HEK293 (cell line): ENCODE results near the gene EEF2K.

Source experiments
- CTCF ChIP-seq: fragments of 450-650 bp; formaldehyde crosslinking; IDR thresholded peaks from 2 replicates; pipeline ENCODE4 v1.5.1; 2016; ENCODE audit warnings: missing biosample characterization, missing genetic modification characterization
- IKZF3 ChIP-seq: fragments of 450-650 bp; IDR thresholded peaks from 2 replicates; pipeline ENCODE4 v1.5.0; 2018; ENCODE audit warnings: missing biosample characterization, mild to moderate bottlenecking, missing genetic modification characterization, moderate library complexity
- PRDM4 ChIP-seq: fragments of 450-650 bp; formaldehyde crosslinking; IDR thresholded peaks from 2 replicates; pipeline ENCODE4 v1.5.1; 2017; ENCODE audit warnings: missing biosample characterization, missing genetic modification characterization
- SP2 ChIP-seq: fragments of 450-650 bp; formaldehyde crosslinking; IDR thresholded peaks from 2 replicates; pipeline ENCODE4 v1.5.1; 2016; ENCODE audit warnings: missing biosample characterization, missing genetic modification characterization
- TCF7L2 ChIP-seq: IDR thresholded peaks from 2 replicates; pipeline ENCODE4 v1.6.1; 2011; ENCODE audit warnings: low read depth, mild to moderate bottlenecking, inconsistent platforms, low read length, moderate library complexity, borderline replicate concordance
- YY1 ChIP-seq: fragments of 450-650 bp; formaldehyde crosslinking; IDR thresholded peaks from 2 replicates; pipeline ENCODE4 v1.5.1; 2018; ENCODE audit warnings: missing biosample characterization, missing genetic modification characterization
- ZBTB17 ChIP-seq: fragments of 450-650 bp; formaldehyde crosslinking; IDR thresholded peaks from 2 replicates; pipeline ENCODE4 v1.5.1; 2016; ENCODE audit warnings: missing biosample characterization, missing genetic modification characterization
- ZBTB20 ChIP-seq: fragments of 450-650 bp; formaldehyde crosslinking; IDR thresholded peaks from 2 replicates; pipeline ENCODE4 v1.5.1; 2016; ENCODE audit warnings: missing biosample characterization, missing genetic modification characterization
- ZBTB21 ChIP-seq: fragments of 450-650 bp; formaldehyde crosslinking; IDR thresholded peaks from 2 replicates; pipeline ENCODE4 v1.5.1; 2017; ENCODE audit warnings: missing biosample characterization, missing genetic modification characterization
- ZBTB26 ChIP-seq: fragments of 450-650 bp; formaldehyde crosslinking; optimal IDR thresholded peaks from 2 replicates; pipeline ENCODE3; 2016; ENCODE audit warnings: missing biosample characterization, mild to moderate bottlenecking, missing genetic modification characterization
- ZBTB44 ChIP-seq: fragments of 450-650 bp; IDR thresholded peaks from 2 replicates; pipeline ENCODE4 v1.5.1; 2018; ENCODE audit warnings: missing biosample characterization, mild to moderate bottlenecking, missing genetic modification characterization
- ZBTB6 ChIP-seq: fragments of 450-650 bp; formaldehyde crosslinking; IDR thresholded peaks from 2 replicates; pipeline ENCODE4 v1.5.1; 2017; ENCODE audit warnings: missing biosample characterization, missing genetic modification characterization
- ZBTB8A ChIP-seq: fragments of 450-650 bp; formaldehyde crosslinking; IDR thresholded peaks from 2 replicates; pipeline ENCODE4 v1.5.1; 2016; ENCODE audit warnings: missing biosample characterization, missing genetic modification characterization
- ZEB2 ChIP-seq: fragments of 450-650 bp; formaldehyde crosslinking; IDR thresholded peaks from 2 replicates; pipeline ENCODE4 v1.5.1; 2016; ENCODE audit warnings: missing biosample characterization, missing genetic modification characterization
- ZIC2 ChIP-seq: fragments of 450-650 bp; formaldehyde crosslinking; IDR thresholded peaks from 2 replicates; pipeline ENCODE4 v1.5.1; 2016; ENCODE audit warnings: missing biosample characterization, missing genetic modification characterization
- ZNF10 ChIP-seq: fragments of 450-650 bp; formaldehyde crosslinking; IDR thresholded peaks from 2 replicates; pipeline ENCODE4 v1.5.1; 2017; ENCODE audit warnings: missing biosample characterization, missing genetic modification characterization
- ZNF391 ChIP-seq: fragments of 450-650 bp; formaldehyde crosslinking; IDR thresholded peaks from 2 replicates; pipeline ENCODE4 v1.5.1; 2016; ENCODE audit warnings: low read depth, missing biosample characterization, missing genetic modification characterization, borderline replicate concordance
- ZNF585B ChIP-seq: fragments of 450-650 bp; formaldehyde crosslinking; IDR thresholded peaks from 2 replicates; pipeline ENCODE4 v1.5.1; 2016; ENCODE audit warnings: missing biosample characterization, missing genetic modification characterization
- ZNF596 ChIP-seq: fragments of 450-650 bp; IDR thresholded peaks from 2 replicates; pipeline ENCODE4 v1.5.0; 2018; ENCODE audit warnings: missing biosample characterization, mild to moderate bottlenecking, missing genetic modification characterization, moderate library complexity
- ZNF610 ChIP-seq: fragments of 450-650 bp; formaldehyde crosslinking; IDR thresholded peaks from 2 replicates; pipeline ENCODE4 v1.5.1; 2016; ENCODE audit warnings: missing biosample characterization, missing genetic modification characterization, borderline replicate concordance
- ZNF624 ChIP-seq: fragments of 450-650 bp; formaldehyde crosslinking; IDR thresholded peaks from 2 replicates; pipeline ENCODE4 v1.5.1; 2017; ENCODE audit warnings: missing biosample characterization, missing genetic modification characterization
- ZNF639 ChIP-seq: fragments of 450-650 bp; formaldehyde crosslinking; IDR thresholded peaks from 2 replicates; pipeline ENCODE4 v1.5.1; 2016; ENCODE audit warnings: missing biosample characterization, missing genetic modification characterization
- ZNF664 ChIP-seq: fragments of 450-650 bp; formaldehyde crosslinking; IDR thresholded peaks from 2 replicates; pipeline ENCODE4 v1.5.1; 2016; ENCODE audit warnings: missing biosample characterization, missing genetic modification characterization
- ZNF692 ChIP-seq: fragments of 450-650 bp; formaldehyde crosslinking; IDR thresholded peaks from 2 replicates; pipeline ENCODE4 v1.5.1; 2016; ENCODE audit warnings: missing biosample characterization, missing genetic modification characterization
- ZSCAN18 ChIP-seq: fragments of 450-650 bp; formaldehyde crosslinking; IDR thresholded peaks from 2 replicates; pipeline ENCODE4 v1.5.1; 2016; ENCODE audit warnings: missing biosample characterization, missing genetic modification characterization
- ZXDB ChIP-seq: fragments of 450-650 bp; formaldehyde crosslinking; IDR thresholded peaks from 2 replicates; pipeline ENCODE4 v1.5.1; 2016; ENCODE audit warnings: missing biosample characterization, missing genetic modification characterization

The EEF2K gene

GRCh38 chr16:22195695-22196558 lies 10.2 kb upstream of the EEF2K start (continued):
- TF ChIP-seq ZBTB44 (tag by site-specific recombination) (peak; percentile 55), ZNF664 (tag by site-specific recombination) (0 out of 2 replicates have a peak, but pooled peaks have one; percentile 44), ZIC2 (tag by site-specific recombination) (0 out of 2 replicates have a peak, but pooled peaks have one; percentile 10), SP2 (tag by site-specific recombination) (peak; percentile 27), ZNF585B (tag by site-specific recombination) (no peak), ZXDB (tag by site-specific recombination) (peak; percentile 45; the same call in 1 of the 2 replicates), ZNF596 (tag by site-specific recombination) (no peak), IKZF3 (tag by site-specific recombination) (peak; percentile 45; the same call in 1 of the 2 replicates), CTCF (tag by site-specific recombination) (peak; percentile 83), ZNF624 (no peak), ZNF692 (tag by site-specific recombination) (peak; percentile 66; the same call in 1 of the 2 replicates), PRDM4 (tag by site-specific recombination) (peak; percentile 68), ZBTB17 (tag by site-specific recombination) (peak; percentile 49), ZBTB6 (peak; percentile 61; the same call in 1 of the 2 replicates), TCF7L2 (no peak), ZNF10 (no peak), ZNF610 (0 out of 2 replicates have a peak, but pooled peaks have one; percentile 39), ZSCAN18 (tag by site-specific recombination) (peak; percentile 86; the same call in 1 of the 2 replicates), ZNF639 (tag by site-specific recombination) (peak; percentile 87), YY1 (tag by site-specific recombination) (peak; percentile 59; the same call in 1 of the 2 replicates), ZBTB8A (tag by site-specific recombination) (peak; percentile 56), ZBTB21 (tag by site-specific recombination) (peak; percentile 76), ZEB2 (tag by site-specific recombination) (peak; percentile 54), ZBTB20 (tag by site-specific recombination) (no peak), ZNF391 (peak; percentile 89; the same call in 1 of the 2 replicates), ZBTB26 (peak; percentile 19)
